Heart left ventricle (tissue), 16 donors: Measurements from ENCODE around the gene SPI1. TPM values are rescaled to one million over a fixed set of nuclear protein-coding genes. Genes with fewer than 3 reads are reported as not detected.

Source experiments
- ATAC-seq, 4 donors: fragments of 200-7000 bp; cut with Tn5 transposase; one replicate each; pipeline ENCODE4 v1.9.1; 2020 to 2022; ENCODE audit warnings: moderate library complexity in 4 of 4, mild to moderate bottlenecking in 3 of 4, moderate number of reproducible peaks in 1 of 4
- DNase-seq, 5 donors: peaks; one replicate each; pipeline ENCODE4 v3.0.0-alpha.2; 2020
- H3K27ac ChIP-seq, 12 donors: fragments of 200-600 bp; sonication (generic) in 4 of 12; one replicate each; pipeline versions ENCODE4 v1.5.0 to v1.8.0; 2016 to 2022; ENCODE audit warnings: mild to moderate bottlenecking in 2 of 12
- H3K27me3 ChIP-seq, 9 donors: fragments of 200-600 bp; sonication (generic) in 2 of 9; one replicate each; pipeline versions ENCODE4 v1.5.1 to v1.8.0; 2016 to 2022; ENCODE audit warnings: mild to moderate bottlenecking in 3 of 9
- H3K36me3 ChIP-seq, 9 donors: fragments of 200-600 bp; sonication (generic) in 2 of 9; one replicate each; pipeline versions ENCODE4 v1.5.0 to v1.8.0; 2018 to 2022; ENCODE audit warnings: mild to moderate bottlenecking in 2 of 9
- H3K4me1 ChIP-seq, 12 donors: fragments of 200-600 bp; sonication (generic) in 4 of 12; one replicate each; pipeline versions ENCODE4 v1.5.0 to v1.8.0; 2016 to 2022; ENCODE audit warnings: mild to moderate bottlenecking in 3 of 12
- H3K4me3 ChIP-seq, 12 donors: fragments of 200-600 bp; sonication (generic) in 4 of 12; one replicate each; pipeline versions ENCODE4 v1.5.0 to v1.8.0; 2017 to 2022; ENCODE audit warnings: mild to moderate bottlenecking in 9 of 12, moderate library complexity in 4 of 12
- H3K9me3 ChIP-seq, 12 donors: fragments of 200-600 bp; sonication (generic) in 4 of 12; one replicate each; pipeline versions ENCODE4 v1.5.0 to v1.8.0; 2016 to 2022; ENCODE audit warnings: mild to moderate bottlenecking in 1 of 12
- CTCF ChIP-seq, 12 donors: fragments of 200-600 bp; sonication (generic) in 4 of 12; IDR thresholded peaks; one replicate each; pipeline versions ENCODE4 v1.5.0 to v1.8.0; 2018 to 2022; ENCODE audit warnings: antibody characterized with exemption in 12 of 12, mild to moderate bottlenecking in 5 of 12
- POLR2A ChIP-seq, 2 donors: fragments of 450-650 bp; IDR thresholded peaks; one replicate each; pipeline ENCODE4 v1.6.1; 2017; ENCODE audit warnings: antibody characterized with exemption in 2 of 2, mild to moderate bottlenecking in 2 of 2, moderate library complexity in 2 of 2
- whole genome bisulfite sequencing, 4 donors: extraction: QIAGEN DNeasy Blood & Tissue Kit in 2 of 4; methylation state at CpG; one replicate each; pipeline versions ENCODE4 v1.1.5 to v1.1.7; 2013 to 2018; 5-methylcytosine and 5-hydroxymethylcytosine counted together
- intact Hi-C, 10 donors: fragments of 100-400 bp; cut with DNase I; formaldehyde crosslinking; loops; one replicate each; pipeline versions ENCODE4 v1.11.1 to v1.14.2; 2022
- polyA plus RNA-seq, 2 donors: library from polyadenylated mRNA; stranded (reverse); fragments of 200-250 nt; gene quantifications; one replicate each; pipeline ENCODE4 v1.2.3, GENCODE V29; 2013
- total RNA-seq, 9 donors: library from RNA; depleted of rRNA in 2 of 9; stranded (reverse); fragments of >200 nt in 2 of 9; fragmentation: NEBNext Ultra II Directional in 3 of 9; extraction: Animal tissue kit (Norgen Biotek cat#: 25700) in 3 of 9; gene quantifications; one replicate each; pipeline versions ENCODE4 v1.1.0 to v1.2.4, GENCODE V29; 2016 to 2023
- donor health status: ischemic (EF 13 %, LVEDD 7.1; RV severe dilation, severe dysfunction).
- donor health status: healthy with polysubstance abuse.
- donor health status: DM: no; HTN: yes; CAD: no.
- donor health status: DM: no; HTN: no; CAD: no.
- donor health status: ischemic (EF 25% LVEDD 6.9; RV normal size, moderate dysfunction).
- donor health status: ischemic (EF 25% LVEDD 5.7; RV mildly dilated, moderate dysfunction).
- donor health status: healthy.
- donor health status: DM: yes; HTN: yes; CAD: no.
- donor health status: ischemic (EF 35%, LVEDD 5.7; RV mildly dilated, moderate dysfunction).
- donor health status: nonischemic (EF 11% LVEDD 7.7; RV severe dilation, severe dysfunction).
- donor health status: DM: yes; HTN: yes; CAD: no.
- donor health status: PGD.
- donor health status: ischemic (EF 29% LVEDD 5.4; RV normal size, mild dysfunction).
- donor health status: nonischemic (EF 23%, LVEDD 6.1; RV moderate dilation, normal function).

SPI1 gene
- total and polyA plus RNA-seq, 11 donors, result 2.8 to 78.9 (median 8.1) TPM

DNA sequence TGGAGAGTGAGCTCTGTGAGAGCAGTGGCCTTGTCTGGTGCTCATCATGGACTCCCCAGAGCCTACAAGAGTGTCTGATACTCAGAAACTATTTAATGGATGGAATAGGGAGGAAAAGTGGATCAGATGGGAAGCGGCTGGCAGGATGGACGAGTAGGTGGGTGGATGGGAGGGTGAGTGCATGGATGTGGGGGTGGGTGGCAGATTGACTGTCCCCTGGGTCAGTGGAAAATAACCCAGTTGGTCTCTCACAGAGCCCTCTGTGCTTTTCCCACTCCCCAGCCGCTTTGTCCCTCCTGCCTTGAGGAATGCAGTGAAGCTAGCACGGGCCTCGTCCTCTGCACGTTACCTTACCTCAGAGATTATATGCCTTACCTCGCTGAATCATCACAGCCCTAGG, 5.9 kb downstream of the SPI1 start:
- ATAC-seq (no peak), DNase-seq (no peak)
- intact Hi-C loops, result loop anchor here in 8 of 10 donors (5.0 to 10.0 kb wide), 5 partner anchors 35 to 482 kb away; partner anchors contain the start of gene SLC39A13 (in 6 of the 8)
- H3K9me3 ChIP-seq, result no peaks in the 10 kb centered on the region
- peaks cover 0 to 20% (median 0%) of the 10 kb centered on the region in 12 donors for H3K4me1 ChIP-seq
- peaks cover 0 to 44% (median 0%) of the 10 kb centered on the region in 9 donors for H3K36me3 ChIP-seq
- TF ChIP-seq POLR2A (IDR thresholded peaks at IDR 0.05) (no peak), CTCF (IDR thresholded peaks at IDR 0.05) (no peak)
- no peak overlapping the region for H3K27ac ChIP-seq
- H3K27me3 ChIP-seq, result no peaks in the 10 kb centered on the region
- H3K4me3 ChIP-seq, result no peak overlapping the region
- 71 to 81% (median 74%) methylated on average over 7 of the region's 7 CpGs for WGBS, 4 donors

- H3K27ac ChIP-seq, result no peak overlapping the region
- no peak overlapping the region for H3K4me3 ChIP-seq
- ATAC-seq (no peak), DNase-seq (no peak)
- intact Hi-C loops, result loop anchor here in 8 of 10 donors (5.0 to 10.0 kb wide), 5 partner anchors 38 to 485 kb away; partner anchors contain the start of gene SLC39A13 (in 6 of the 8)
- no peaks in the 10 kb centered on the region for H3K27me3 ChIP-seq
- H3K36me3 ChIP-seq, result peaks cover 0 to 51% (median 0%) of the 10 kb centered on the region in 9 donors
- WGBS, 4 donors, result 48 to 55% (median 49%) methylated on average over 3 of the region's 3 CpGs
- H3K4me1 ChIP-seq, result peaks cover 0 to 30% (median 0%) of the 10 kb centered on the region in 12 donors
- H3K9me3 ChIP-seq, result no peaks in the 10 kb centered on the region
- no peak for TF ChIP-seq POLR2A (IDR thresholded peaks at IDR 0.05)
- no peak for TF ChIP-seq CTCF (IDR thresholded peaks at IDR 0.05)
These were observed 8.7 kb downstream of the SPI1 start for GRCh38 chr11:47369676-47370075.

DNA sequence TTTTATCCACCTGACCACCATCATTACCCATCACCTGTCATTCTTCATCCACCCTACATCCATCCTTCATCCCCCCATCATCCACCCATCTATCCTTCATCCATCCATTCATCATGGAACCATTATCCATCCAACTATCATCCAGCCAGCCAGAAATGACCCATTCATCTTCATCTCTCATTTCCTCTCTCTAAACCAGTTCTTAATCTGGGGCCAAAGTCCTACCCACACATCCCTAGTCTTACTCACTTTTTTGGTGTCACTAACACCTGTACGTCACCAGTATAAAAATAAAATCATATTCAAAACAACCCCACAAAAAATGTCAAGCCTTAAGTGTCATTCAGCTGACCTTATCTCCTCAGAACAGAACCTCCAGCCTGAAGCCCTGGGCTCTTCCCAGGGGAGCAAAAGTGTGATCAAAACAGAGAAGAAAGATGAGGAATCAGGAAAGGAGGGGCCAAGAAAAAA, 12.3 kb downstream of the SPI1 start:
- intact Hi-C loops, result no loop called here
- Histone ChIP-seq H3K4me1 (peaks cover 0 to 38% (median 0%) of the 10 kb centered on the region in 12 donors), H3K4me3 (no peak overlapping the region), H3K36me3 (peaks cover 0 to 30% (median 0%) of the 10 kb centered on the region in 9 donors), H3K27ac (no peak overlapping the region), H3K9me3 (no peaks in the 10 kb centered on the region), H3K27me3 (no peaks in the 10 kb centered on the region)
- no peak for ATAC-seq
- no peak for DNase-seq
- TF ChIP-seq CTCF (IDR thresholded peaks at IDR 0.05), result no peak
- no peak for TF ChIP-seq POLR2A (IDR thresholded peaks at IDR 0.05)
- WGBS, 4 donors, result 61 to 75% (median 68%) methylated on average over 1 of the region's 1 CpG

- Histone ChIP-seq H3K4me3 (no peak overlapping the region), H3K27ac (peak overlapping the region in 7 of 12 donors; percentile 26 to 70 (median 47)), H3K27me3 (no peaks in the 10 kb centered on the region), H3K9me3 (no peaks in the 10 kb centered on the region), H3K4me1 (peaks cover 0 to 45% (median 0%) of the 10 kb centered on the region in 12 donors), H3K36me3 (peaks cover 0 to 11% (median 0%) of the 10 kb centered on the region in 9 donors)
- intact Hi-C loops, result no loop called here
- ATAC-seq (no peak), DNase-seq (peak in 2 of 5 donors; percentile 19 to 21)
- no peak for TF ChIP-seq CTCF (IDR thresholded peaks at IDR 0.05)
- no peak for TF ChIP-seq POLR2A (IDR thresholded peaks at IDR 0.05)
- WGBS, 4 donors, result 81 to 90% (median 86%) methylated on average over 12 to 13 of the region's 13 CpGs
These were observed 16.9 kb downstream of the SPI1 start for GRCh38 chr11:47361419-47361818.
